Measurements from ENCODE around the gene MPP2.

Gene MPP2

DNA sequence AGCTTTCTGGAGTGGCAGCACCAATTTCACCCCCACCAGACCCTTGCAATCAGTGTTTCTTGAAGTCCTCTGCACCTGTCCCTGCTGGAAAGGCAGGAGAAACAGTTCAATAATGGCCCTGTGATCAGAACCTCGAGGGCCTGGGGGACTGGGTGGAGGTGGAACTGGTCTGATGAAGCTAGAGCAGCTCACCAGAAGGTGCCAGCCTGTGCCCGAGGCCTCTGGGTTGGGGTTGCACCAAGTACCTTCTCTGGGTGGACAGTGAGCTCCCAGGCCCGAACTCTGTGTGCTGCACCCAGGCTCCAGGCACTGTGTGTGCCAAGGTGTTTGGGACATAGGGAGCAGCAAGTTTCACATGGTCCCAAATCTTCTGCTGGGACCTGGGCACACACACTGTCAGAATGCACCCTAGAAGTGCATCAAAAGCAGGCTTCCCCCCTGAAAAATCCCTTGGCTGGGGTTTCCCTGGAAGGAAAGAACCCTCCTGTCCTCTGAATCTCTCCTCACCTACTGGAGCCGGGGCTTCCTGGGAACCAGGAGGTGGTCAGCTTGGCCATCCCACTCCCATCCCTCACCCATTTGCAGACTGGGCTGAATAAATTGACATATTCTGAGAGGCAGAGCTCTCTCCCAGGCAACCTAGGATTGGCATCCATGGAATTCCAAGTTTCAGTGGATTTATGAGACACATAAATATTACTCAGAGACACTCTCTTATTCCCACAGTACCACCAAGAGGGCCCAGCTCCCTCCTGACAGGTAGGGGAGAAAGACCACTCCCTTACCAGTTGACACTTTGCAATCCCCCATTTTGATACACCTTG is 43.0 kb downstream of the MPP2 start:
- TF ChIP-seq, protein P1, sequence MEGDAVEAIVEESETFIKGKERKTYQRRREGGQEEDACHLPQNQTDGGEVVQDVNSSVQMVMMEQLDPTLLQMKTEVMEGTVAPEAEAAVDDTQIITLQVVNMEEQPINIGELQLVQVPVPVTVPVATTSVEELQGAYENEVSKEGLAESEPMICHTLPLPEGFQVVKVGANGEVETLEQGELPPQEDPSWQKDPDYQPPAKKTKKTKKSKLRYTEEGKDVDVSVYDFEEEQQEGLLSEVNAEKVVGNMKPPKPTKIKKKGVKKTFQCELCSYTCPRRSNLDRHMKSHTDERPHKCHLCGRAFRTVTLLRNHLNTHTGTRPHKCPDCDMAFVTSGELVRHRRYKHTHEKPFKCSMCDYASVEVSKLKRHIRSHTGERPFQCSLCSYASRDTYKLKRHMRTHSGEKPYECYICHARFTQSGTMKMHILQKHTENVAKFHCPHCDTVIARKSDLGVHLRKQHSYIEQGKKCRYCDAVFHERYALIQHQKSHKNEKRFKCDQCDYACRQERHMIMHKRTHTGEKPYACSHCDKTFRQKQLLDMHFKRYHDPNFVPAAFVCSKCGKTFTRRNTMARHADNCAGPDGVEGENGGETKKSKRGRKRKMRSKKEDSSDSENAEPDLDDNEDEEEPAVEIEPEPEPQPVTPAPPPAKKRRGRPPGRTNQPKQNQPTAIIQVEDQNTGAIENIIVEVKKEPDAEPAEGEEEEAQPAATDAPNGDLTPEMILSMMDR (IDR thresholded peaks at IDR 0.05; ENCODE audit: control insufficient read depth, extremely low read depth, insufficient read depth) = no peak
- H3K4me3 ChIP-seq (ENCODE audit: low read depth, low read length) = no peak overlapping the region
- no peak for DNase-seq (ENCODE audit: low read depth)

DNA sequence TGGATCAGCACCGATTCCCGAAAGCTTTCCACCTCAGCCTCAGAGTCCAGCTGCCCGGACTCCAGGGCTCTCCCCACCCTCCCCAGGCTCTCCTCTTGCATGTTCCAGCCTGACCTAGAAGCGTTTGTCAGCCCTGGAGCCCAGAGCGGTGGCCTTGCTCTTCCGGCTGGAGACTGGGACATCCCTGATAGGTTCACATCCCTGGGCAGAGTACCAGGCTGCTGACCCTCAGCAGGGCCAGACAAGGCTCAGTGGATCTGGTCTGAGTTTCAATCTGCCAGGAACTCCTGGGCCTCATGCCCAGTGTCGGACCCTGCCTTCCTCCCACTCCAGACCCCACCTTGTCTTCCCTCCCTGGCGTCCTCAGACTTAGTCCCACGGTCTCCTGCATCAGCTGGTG is 45.4 kb downstream of the MPP2 start:
- no peak for DNase-seq (ENCODE audit: low read depth)
- no peak overlapping the region for H3K4me3 ChIP-seq (ENCODE audit: low read depth, low read length)
- TF ChIP-seq, protein P1 (IDR thresholded peaks at IDR 0.05; ENCODE audit: control insufficient read depth, extremely low read depth, insufficient read depth) = no peak

DNA sequence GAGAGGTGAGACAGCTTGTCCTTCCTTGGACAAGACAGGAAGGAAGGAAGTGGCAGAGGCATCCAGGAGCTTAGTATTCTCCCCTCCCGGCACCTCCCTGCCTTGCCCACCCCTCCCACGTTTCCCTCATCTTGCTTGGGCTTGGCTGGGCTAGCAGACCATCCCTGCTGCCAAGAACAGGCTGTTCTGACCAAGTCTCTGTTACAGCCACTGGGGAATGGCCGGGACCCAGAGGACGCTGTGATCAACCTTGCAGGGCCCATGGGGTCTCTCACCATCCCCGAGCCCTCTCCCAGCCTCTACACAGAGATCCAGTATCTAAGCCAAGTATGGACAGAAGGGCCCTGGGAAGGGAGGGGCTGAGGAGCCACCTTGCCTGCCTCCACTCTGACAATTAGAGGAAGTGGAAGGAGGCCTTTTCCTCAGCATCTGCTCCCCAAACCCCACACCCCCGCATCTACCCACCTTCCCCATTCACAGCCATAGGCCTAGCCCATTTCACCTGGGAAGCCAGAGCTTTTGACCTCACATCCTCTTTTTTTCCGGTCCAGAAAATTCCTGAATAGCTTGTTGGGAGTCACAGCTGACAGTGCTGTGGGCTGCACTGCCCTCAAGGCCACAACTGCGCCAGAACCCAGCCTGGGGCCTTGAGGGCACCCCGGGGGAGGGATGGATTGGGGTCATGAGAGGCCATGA is 46.3 kb downstream of the MPP2 start:
- no peak overlapping the region for H3K4me3 ChIP-seq (ENCODE audit: low read depth, low read length)
- DNase-seq (ENCODE audit: low read depth) = no peak
- TF ChIP-seq, protein P1 (IDR thresholded peaks at IDR 0.05; ENCODE audit: control insufficient read depth, extremely low read depth, insufficient read depth) = no peak

DNA sequence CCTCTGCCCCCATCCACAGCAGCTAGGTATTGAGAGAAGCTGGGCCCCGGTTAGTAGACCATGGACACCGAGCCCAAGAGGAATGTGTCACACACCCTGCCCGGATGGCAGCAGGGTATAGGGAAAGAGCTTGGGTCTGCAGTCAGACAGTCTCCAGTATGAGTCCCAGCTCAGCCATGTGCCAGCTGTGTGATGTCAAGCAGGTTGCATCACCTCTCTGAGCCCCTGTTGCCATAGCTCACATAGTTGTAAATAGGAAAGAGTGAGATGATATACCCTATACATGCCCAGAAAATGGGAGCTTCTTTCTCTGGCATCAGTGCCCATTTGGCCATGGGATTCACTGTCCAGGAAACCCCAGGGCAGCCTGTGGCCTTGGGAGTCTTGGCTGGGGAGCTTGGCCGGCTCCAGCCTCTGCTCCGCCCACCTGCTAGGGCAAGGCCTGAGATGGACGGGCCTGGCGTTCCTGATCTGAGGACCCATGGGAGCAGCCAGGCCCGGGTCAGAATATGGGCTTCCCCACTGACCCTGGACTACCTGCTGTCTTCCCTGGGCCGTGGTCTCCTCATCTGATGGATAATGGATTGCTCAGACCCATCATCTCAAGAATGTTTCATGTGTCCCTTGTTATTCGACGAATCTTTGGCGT is 47.1 kb downstream of the MPP2 start:
- H3K4me3 ChIP-seq (ENCODE audit: low read depth, low read length) = no peak overlapping the region
- DNase-seq (ENCODE audit: low read depth) = no peak
- TF ChIP-seq, protein P1 (IDR thresholded peaks at IDR 0.05; ENCODE audit: control insufficient read depth, extremely low read depth, insufficient read depth) = no peak

DNA sequence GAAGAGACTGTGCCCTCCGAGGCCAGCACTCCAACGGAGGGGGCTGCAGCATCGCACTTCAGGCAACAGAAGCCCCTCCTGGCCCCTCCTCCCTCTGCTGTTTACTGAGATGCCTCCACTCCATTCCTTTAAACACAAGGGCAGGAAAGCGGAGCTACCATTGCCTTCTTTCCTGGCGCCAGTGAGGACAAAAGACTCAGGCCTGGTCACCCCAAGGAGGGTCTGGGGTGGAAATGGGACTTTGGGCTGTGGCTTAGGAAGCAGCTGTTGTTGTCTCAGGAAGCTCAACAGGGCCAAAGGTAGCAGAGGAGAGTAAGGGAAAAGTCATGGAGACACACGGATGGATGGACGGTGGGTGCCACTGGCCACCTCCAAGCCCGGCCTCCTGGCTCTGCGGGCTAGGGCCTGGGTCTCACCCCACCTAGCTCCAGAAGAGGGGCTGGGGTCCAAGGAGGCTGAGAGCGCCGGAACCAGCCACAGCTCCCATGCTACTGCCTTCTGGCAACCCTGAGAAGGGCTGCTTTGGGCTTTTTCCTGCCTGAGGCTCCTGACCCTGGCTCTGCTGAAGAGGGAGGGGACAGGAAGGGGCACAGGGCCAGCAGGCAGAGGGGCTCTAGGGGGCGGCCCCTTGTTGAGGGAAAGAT is 49.3 kb downstream of the MPP2 start:
- no peak for DNase-seq (ENCODE audit: low read depth)
- TF ChIP-seq, protein P1 (IDR thresholded peaks at IDR 0.05; ENCODE audit: control insufficient read depth, extremely low read depth, insufficient read depth) = no peak

DNA sequence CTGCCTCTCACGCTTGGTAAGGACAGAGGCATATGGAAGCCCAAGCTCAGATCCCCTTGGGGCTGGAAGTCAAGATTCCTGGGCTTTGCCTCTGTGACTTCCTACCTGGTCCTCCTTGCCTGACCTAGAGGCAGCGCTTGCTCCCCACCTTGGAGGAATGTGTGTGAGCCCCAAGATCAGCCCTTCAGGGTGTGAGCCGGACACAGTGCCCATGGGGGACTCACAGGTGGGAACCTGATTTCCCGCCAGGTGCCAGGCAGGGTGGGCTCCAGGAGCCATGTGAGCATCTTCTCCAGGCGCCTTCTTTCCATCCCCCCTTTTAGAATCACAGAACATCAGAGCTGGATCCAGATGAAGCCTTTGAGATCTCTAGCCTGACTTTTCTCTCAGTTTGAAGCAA is 50.2 kb downstream of the MPP2 start:
- H3K4me3 ChIP-seq (ENCODE audit: low read depth, low read length) = no peak overlapping the region
- no peak for DNase-seq (ENCODE audit: low read depth)
- TF ChIP-seq, protein P1 (IDR thresholded peaks at IDR 0.05; ENCODE audit: control insufficient read depth, extremely low read depth, insufficient read depth) = no peak

More for the DNA sequence above, 49.3 kb downstream of the MPP2 start:
- no peak overlapping the region for H3K4me3 ChIP-seq (ENCODE audit: low read depth, low read length)
